ENCODE measurements around the gene EEPD1. TPM values are rescaled to one million over a fixed set of nuclear protein-coding genes. Genes with fewer than 3 reads are reported as not detected.
A peak's percentile ranks its signal among the peaks of the same experiment; 100 is the strongest.

EEPD1 gene
- total RNA-seq, 1 experiment from 2014 or later, result 5.0 TPM

DNA sequence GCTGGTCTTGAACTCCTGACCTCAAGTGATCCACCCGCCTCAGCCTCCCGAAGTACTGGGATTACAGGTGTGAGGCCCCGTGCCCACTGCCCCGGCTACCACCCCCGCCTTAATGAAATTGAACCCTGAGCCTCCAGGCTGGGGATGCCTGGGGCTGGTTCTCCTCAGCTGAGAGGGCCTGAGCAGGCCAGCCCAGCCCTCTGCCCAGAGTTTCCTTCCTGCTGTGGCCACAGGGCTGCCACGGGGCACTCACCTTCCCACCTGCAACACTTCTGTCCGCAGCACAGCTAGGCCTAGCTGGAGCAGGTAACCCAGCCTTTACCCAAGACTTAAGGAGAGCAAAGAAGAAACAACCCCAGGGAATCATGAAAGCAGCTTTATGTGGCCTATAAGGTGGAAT, 158.5 kb downstream of the EEPD1 start:
- H3K27me3 ChIP-seq (ENCODE audit: insufficient read depth, low read length), result no peaks in the 10 kb centered on the region; the same call in 1 of the 2 replicates
- no peak overlapping the region for H3K23ac ChIP-seq (ENCODE audit: insufficient read length, low read depth, low read length)
- no peaks in the 10 kb centered on the region for H3K9me3 ChIP-seq (ENCODE audit: control insufficient read depth, low read depth, low read length)
- H3K79me2 ChIP-seq (ENCODE audit: insufficient read depth, low read length), result no peaks in the 10 kb centered on the region
- no peak for DNase-seq
- no peak overlapping the region for H3K27ac ChIP-seq (ENCODE audit: insufficient read length, low read depth, low read length)
- H3K4me2 ChIP-seq (ENCODE audit: insufficient read depth, insufficient read length, low read length), result no peak overlapping the region
- no peak overlapping the region for H2BK120ac ChIP-seq (ENCODE audit: low read depth, low read length, poor library complexity, severe bottlenecking)
- no peak overlapping the region for H4K8ac ChIP-seq (replicated peaks; ENCODE audit: insufficient read length, low read depth, low read length)
- peaks cover 20 to 29% of the 10 kb centered on the region in 2 experiments for H3K4me1 Mint-ChIP-seq
- peaks cover 1% of the 10 kb centered on the region for H3K27me3 Mint-ChIP-seq (ENCODE audit: low read depth)
- H3K79me1 ChIP-seq (ENCODE audit: insufficient read depth, low read depth, low read length, poor library complexity, severe bottlenecking), result no peaks in the 10 kb centered on the region
- no peak overlapping the region for H2BK20ac ChIP-seq (ENCODE audit: low read depth, low read length, poor library complexity, severe bottlenecking)
- no peaks in the 10 kb centered on the region; the same call in 1 of the 2 replicates for H3K4me1 ChIP-seq (ENCODE audit: insufficient read depth, low read length)
- H3K4ac ChIP-seq (ENCODE audit: low read depth, low read length), result no peak overlapping the region
- H3K56ac ChIP-seq (ENCODE audit: insufficient read length, low read depth, low read length), result no peak overlapping the region
- H2BK15ac ChIP-seq (ENCODE audit: low read depth, low read length), result no peak overlapping the region
- no peak overlapping the region for H2BK5ac ChIP-seq (ENCODE audit: insufficient read length, low read length)
- no peak overlapping the region for H3K9ac ChIP-seq (ENCODE audit: extremely low read depth, insufficient read length, low read length)
- no peak overlapping the region for H2BK12ac ChIP-seq (ENCODE audit: insufficient read length, low read depth, low read length)
- H3K36me3 Mint-ChIP-seq (ENCODE audit: insufficient read depth in 1 of 3, low read depth in 3 of 3), result no peaks in the 10 kb centered on the region
- no peak overlapping the region for H3K14ac ChIP-seq (ENCODE audit: insufficient read depth, low read length)
- H4K91ac ChIP-seq (ENCODE audit: insufficient read length, low read depth, low read length), result no peak overlapping the region
- 0 out of 7 replicates have a peak overlapping the region, but pooled peaks of 1 of the 3 experiments have one; percentile 70 for H3K27ac Mint-ChIP-seq
- H2AFZ ChIP-seq (ENCODE audit: low read length), result no peak overlapping the region
- no peaks in the 10 kb centered on the region for H3K9me3 Mint-ChIP-seq
- H3K23me2 ChIP-seq (ENCODE audit: insufficient read length, low read depth, low read length, poor library complexity, severe bottlenecking), result no peaks in the 10 kb centered on the region
- H3K18ac ChIP-seq (ENCODE audit: insufficient read length, low read depth, low read length), result no peak overlapping the region
- WGBS (ENCODE audit: extremely low coverage, insufficient read length, low lambda C conversion rate), result no CpG with 5 or more reads among the region's 7 CpGs
- TF ChIP-seq, protein P1, sequence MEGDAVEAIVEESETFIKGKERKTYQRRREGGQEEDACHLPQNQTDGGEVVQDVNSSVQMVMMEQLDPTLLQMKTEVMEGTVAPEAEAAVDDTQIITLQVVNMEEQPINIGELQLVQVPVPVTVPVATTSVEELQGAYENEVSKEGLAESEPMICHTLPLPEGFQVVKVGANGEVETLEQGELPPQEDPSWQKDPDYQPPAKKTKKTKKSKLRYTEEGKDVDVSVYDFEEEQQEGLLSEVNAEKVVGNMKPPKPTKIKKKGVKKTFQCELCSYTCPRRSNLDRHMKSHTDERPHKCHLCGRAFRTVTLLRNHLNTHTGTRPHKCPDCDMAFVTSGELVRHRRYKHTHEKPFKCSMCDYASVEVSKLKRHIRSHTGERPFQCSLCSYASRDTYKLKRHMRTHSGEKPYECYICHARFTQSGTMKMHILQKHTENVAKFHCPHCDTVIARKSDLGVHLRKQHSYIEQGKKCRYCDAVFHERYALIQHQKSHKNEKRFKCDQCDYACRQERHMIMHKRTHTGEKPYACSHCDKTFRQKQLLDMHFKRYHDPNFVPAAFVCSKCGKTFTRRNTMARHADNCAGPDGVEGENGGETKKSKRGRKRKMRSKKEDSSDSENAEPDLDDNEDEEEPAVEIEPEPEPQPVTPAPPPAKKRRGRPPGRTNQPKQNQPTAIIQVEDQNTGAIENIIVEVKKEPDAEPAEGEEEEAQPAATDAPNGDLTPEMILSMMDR (conservative IDR thresholded peaks at IDR 0.05), result no peak
- H3T11ph ChIP-seq (ENCODE audit: low read length), result no peak overlapping the region
- H2AK5ac ChIP-seq (ENCODE audit: insufficient read length, low read length), result no peak overlapping the region
- H4K5ac ChIP-seq (ENCODE audit: insufficient read length, low read depth, low read length), result no peak overlapping the region
- H4K20me1 ChIP-seq (ENCODE audit: control insufficient read depth, insufficient read depth, insufficient read length), result no peaks in the 10 kb centered on the region
- no peak overlapping the region for H3K4me3 Mint-ChIP-seq

All from H9 (cell line).